Osteocyte (in vitro differentiated cells): ENCODE measurements around the gene CLEC4D. TPM values are rescaled to one million over a fixed set of nuclear protein-coding genes. Genes with fewer than 3 reads are reported as not detected.
"Not testable (repeated sequence)": the region's sequence is repeated elsewhere in the genome, so short reads cannot be mapped to it uniquely, and the experiment has no call there.

Experiments used
- DNase-seq: peaks from one replicate; pipeline ENCODE4 v3.0.0; 2021; ENCODE audit warnings: mixed read lengths; ENCODE audit not compliant: unreplicated experiment; ENCODE audit errors: extremely low spot score
- H3K27ac Mint-ChIP-seq: one replicate; pipeline ENCODE4 v1.8.0; 2021; ENCODE audit warnings: mild to moderate bottlenecking, mixed read lengths; ENCODE audit not compliant: unreplicated experiment
- H3K27me3 Mint-ChIP-seq: one replicate; pipeline ENCODE4 v1.8.0; 2021; ENCODE audit warnings: mixed read lengths; ENCODE audit not compliant: unreplicated experiment
- H3K36me3 Mint-ChIP-seq: one replicate; pipeline ENCODE4 v1.8.0; 2021; ENCODE audit warnings: mixed read lengths; ENCODE audit not compliant: unreplicated experiment
- H3K4me1 Mint-ChIP-seq: one replicate; pipeline ENCODE4 v1.8.0; 2021; ENCODE audit warnings: mixed read lengths; ENCODE audit not compliant: unreplicated experiment
- H3K4me3 Mint-ChIP-seq: one replicate; pipeline ENCODE4 v1.8.0; 2021; ENCODE audit warnings: mild to moderate bottlenecking, moderate library complexity, mixed read lengths; ENCODE audit not compliant: unreplicated experiment
- H3K9me3 Mint-ChIP-seq: one replicate; pipeline ENCODE4 v1.8.0; 2021; ENCODE audit warnings: mixed read lengths; ENCODE audit not compliant: unreplicated experiment
- CTCF ChIP-seq: fragments of 200-600 bp; sonication (generic); IDR thresholded peaks from 2 replicates; pipeline ENCODE4 v1.5.0; 2021; ENCODE audit warnings: antibody characterized with exemption, mild to moderate bottlenecking, moderate library complexity
- total RNA-seq: library from RNA; stranded (reverse); gene quantifications from 2 replicates; pipeline ENCODE4 v1.2.1, GENCODE V29; 2021

CLEC4D gene
- total RNA-seq, 1 donor from 2014 or later: not detected

- TF ChIP-seq CTCF: no peak
- Mint-ChIP-seq H3K4me1 (no peaks in the 10 kb centered on the region), H3K36me3 (no peaks in the 10 kb centered on the region), H3K27ac (no peak overlapping the region), H3K9me3 (peaks cover 12% of the 10 kb centered on the region), H3K4me3 (no peak overlapping the region), H3K27me3 (no peaks in the 10 kb centered on the region)
- no peak for DNase-seq
These were observed 51.4 kb downstream of the CLEC4D start for GRCh38 chr12:8564656-8565055.

GRCh38 chr12:8566052-8566451, 52.7 kb downstream of the CLEC4D start:
- H3K4me3 Mint-ChIP-seq, H3K27ac Mint-ChIP-seq, DNase-seq, H3K4me1 Mint-ChIP-seq, H3K27me3 Mint-ChIP-seq, H3K36me3 Mint-ChIP-seq: not testable (repeated sequence)
- peaks cover 11% of the 10 kb centered on the region for H3K9me3 Mint-ChIP-seq

GRCh38 chr12:8566525-8566924, 53.2 kb downstream of the CLEC4D start:
- H3K4me3 Mint-ChIP-seq: no peak overlapping the region
- no peak overlapping the region for H3K27ac Mint-ChIP-seq
- no peaks in the 10 kb centered on the region for H3K4me1 Mint-ChIP-seq
- DNase-seq: no peak
- peaks cover 6% of the 10 kb centered on the region for H3K9me3 Mint-ChIP-seq
- no peak for TF ChIP-seq CTCF
- H3K27me3 Mint-ChIP-seq: no peaks in the 10 kb centered on the region
- H3K36me3 Mint-ChIP-seq: no peaks in the 10 kb centered on the region

Other genes starting within 250 kb of the CLEC4D start
- gene CLEC6A, start 57.5 kb upstream of the CLEC4D start, total RNA-seq: not detected in 2 replicates
- gene CLEC4E, start 27.4 kb downstream of the CLEC4D start, total RNA-seq: not detected in 2 replicates
- gene AICDA, start 99.4 kb downstream of the CLEC4D start, total RNA-seq: not detected in 2 replicates
- gene MFAP5, start 149.3 kb downstream of the CLEC4D start, total RNA-seq: not detected in 2 replicates
- gene RIMKLB, start 184.5 kb downstream of the CLEC4D start, total RNA-seq: 26.5 and 32.5 TPM in 2 replicates